ENCODE results near the gene CCDC87. TPM values are rescaled to one million over a fixed set of nuclear protein-coding genes. Genes with fewer than 3 reads are reported as not detected.
A peak's percentile ranks its signal among the peaks of the same experiment; 100 is the strongest.

CCDC87 gene
- total and polyA plus RNA-seq, 5 donors from 2014 or later, result 0.35 TPM; not detected in 4

DNA sequence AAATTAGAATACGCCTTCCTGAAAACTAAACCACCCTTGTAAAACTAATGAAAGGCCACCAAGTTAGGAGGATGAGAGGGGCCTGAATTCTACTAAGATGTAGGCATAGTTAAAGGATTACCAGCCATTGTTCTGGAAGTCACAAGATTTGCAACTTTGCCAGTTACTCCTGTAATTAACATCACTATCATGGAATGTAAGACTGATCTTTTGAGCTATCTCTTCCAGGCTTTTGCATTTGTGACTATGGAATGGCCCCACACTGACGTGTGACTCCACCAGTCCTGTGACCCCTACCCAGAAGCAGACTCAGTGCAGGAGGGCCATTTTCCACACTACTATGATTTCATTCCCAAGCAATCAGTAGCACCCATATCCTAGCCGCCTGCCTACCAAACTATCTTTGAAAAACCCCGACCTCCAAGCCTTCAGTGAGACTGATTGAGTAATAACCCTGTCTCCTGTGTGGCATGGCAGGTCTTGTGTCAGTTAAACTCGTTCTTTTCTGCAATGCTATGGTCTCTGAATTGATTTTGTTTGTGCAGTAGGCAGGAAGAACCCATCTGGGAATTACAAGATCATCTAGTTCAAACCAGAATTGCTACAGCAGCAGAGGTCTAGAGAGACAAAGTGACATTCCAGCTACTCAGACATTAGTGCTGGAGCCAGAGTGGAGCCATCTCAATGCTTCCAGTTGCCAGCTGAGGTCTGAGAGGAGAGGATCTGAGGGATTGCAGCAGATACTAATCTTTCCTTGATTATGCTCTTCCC lies 22.6 kb downstream of the CCDC87 start:
- Mint-ChIP-seq H3K4me3 (peak overlapping the region in 3 of 4 donors; percentile 5 to 50 (median 20)), H3K27me3 (peaks cover 31% of the 10 kb centered on the region), H3K36me3 (no peaks in the 10 kb centered on the region), H3K27ac (peak overlapping the region in 1 of 3 donors; percentile 23), H3K4me1 (peaks cover 0 to 13% (median 1%) of the 10 kb centered on the region in 4 donors), H3K9me3 (peaks cover 0 to 3% (median 0%) of the 10 kb centered on the region in 7 donors)
- Histone ChIP-seq H3K36me3 (ENCODE audit: control insufficient read depth, insufficient read depth, low read length) (no peaks in the 10 kb centered on the region), H3K9me3 (ENCODE audit: control insufficient read depth in 2 of 2, low read length in 2 of 2) (no peaks in the 10 kb centered on the region), H3K4me1 (ENCODE audit: control insufficient read depth, insufficient read depth, low read length, poor library complexity, severe bottlenecking) (peaks cover 12% of the 10 kb centered on the region), H3K27ac (ENCODE audit: insufficient read depth, low read length, poor library complexity, severe bottlenecking) (no peak overlapping the region), H3K4me3 (ENCODE audit: low read depth, low read length) (no peak overlapping the region), H3K27me3 (ENCODE audit: control insufficient read depth, insufficient read depth, low read length) (no peaks in the 10 kb centered on the region)
- ATAC-seq (ENCODE audit: low read depth in 2 of 2) (no peak), DNase-seq (no peak)

DNA sequence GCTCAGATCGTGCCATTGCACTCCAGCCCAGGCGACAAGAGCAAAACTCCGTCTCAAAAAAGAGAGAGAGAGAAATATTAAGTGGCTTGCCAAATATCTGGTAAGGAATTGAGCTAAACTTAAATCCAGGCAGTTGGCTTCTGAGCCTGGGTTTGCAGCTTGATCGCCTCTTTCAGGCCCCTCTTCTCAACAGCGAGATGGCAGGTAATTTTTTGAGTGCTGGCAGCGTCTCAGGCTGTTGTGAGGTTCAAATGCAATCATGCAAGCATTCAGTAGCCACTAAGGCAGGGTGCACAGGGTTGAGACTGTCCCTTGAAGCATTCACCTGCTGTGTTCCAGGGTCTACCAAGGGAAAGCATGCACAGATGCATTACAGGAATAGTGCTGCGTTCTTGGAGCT lies 23.8 kb downstream of the CCDC87 start:
- H3K4me3 ChIP-seq (ENCODE audit: low read depth, low read length), result no peak overlapping the region
- DNase-seq (no peak), ATAC-seq (ENCODE audit: low read depth in 2 of 2) (no peak)
- H3K27ac Mint-ChIP-seq, result no peak overlapping the region
- H3K27me3 ChIP-seq (ENCODE audit: control insufficient read depth, insufficient read depth, low read length), result no peaks in the 10 kb centered on the region
- no peaks in the 10 kb centered on the region for H3K36me3 ChIP-seq (ENCODE audit: control insufficient read depth, insufficient read depth, low read length)
- H3K4me3 Mint-ChIP-seq, result peak overlapping the region in 1 of 4 donors; percentile 80
- peaks cover 12% of the 10 kb centered on the region for H3K4me1 ChIP-seq (ENCODE audit: control insufficient read depth, insufficient read depth, low read length, poor library complexity, severe bottlenecking)
- H3K36me3 Mint-ChIP-seq, result no peaks in the 10 kb centered on the region
- H3K4me1 Mint-ChIP-seq, result peaks cover 0 to 13% (median 1%) of the 10 kb centered on the region in 4 donors
- H3K27ac ChIP-seq (ENCODE audit: insufficient read depth, low read length, poor library complexity, severe bottlenecking), result no peak overlapping the region
- peaks cover 19% of the 10 kb centered on the region for H3K27me3 Mint-ChIP-seq
- no peaks in the 10 kb centered on the region for H3K9me3 ChIP-seq (ENCODE audit: control insufficient read depth in 2 of 2, low read length in 2 of 2)
- H3K9me3 Mint-ChIP-seq, result peaks cover 0 to 3% (median 0%) of the 10 kb centered on the region in 7 donors

GRCh38 chr11:66568124-66568916 lies 24.5 kb downstream of the CCDC87 start, which contains the start of gene CTSF:
CTSF (minus strand) TSS chr11:66568606; CDS start chr11:66568486, 120 bp downstream.
- Mint-ChIP-seq H3K27ac (peak within 1 kb of the TSS in 2 of 3 donors; percentile 54 to 75), H3K36me3 (no peaks in the 10 kb centered on the region)

GRCh38 chr11:66567787-66568123 lies 25.1 kb downstream of the CCDC87 start:
- no peak for ATAC-seq (ENCODE audit: low read depth in 2 of 2)
- peak overlapping the region in 3 of 4 donors; percentile 65 to 76 (median 74) for H3K4me3 Mint-ChIP-seq
- peaks cover 0 to 13% (median 1%) of the 10 kb centered on the region in 4 donors for H3K4me1 Mint-ChIP-seq
- no peaks in the 10 kb centered on the region for H3K36me3 Mint-ChIP-seq
- Histone ChIP-seq H3K27me3 (ENCODE audit: control insufficient read depth, insufficient read depth, low read length) (no peaks in the 10 kb centered on the region), H3K27ac (ENCODE audit: insufficient read depth, low read length, poor library complexity, severe bottlenecking) (no peak overlapping the region), H3K4me1 (ENCODE audit: control insufficient read depth, insufficient read depth, low read length, poor library complexity, severe bottlenecking) (peaks cover 12% of the 10 kb centered on the region), H3K9me3 (ENCODE audit: control insufficient read depth in 2 of 2, low read length in 2 of 2) (no peaks in the 10 kb centered on the region), H3K36me3 (ENCODE audit: control insufficient read depth, insufficient read depth, low read length) (no peaks in the 10 kb centered on the region), H3K4me3 (ENCODE audit: low read depth, low read length) (no peak overlapping the region)
- H3K27ac Mint-ChIP-seq, result no peak overlapping the region
- H3K27me3 Mint-ChIP-seq, result peaks cover 9% of the 10 kb centered on the region
- H3K9me3 Mint-ChIP-seq, result peaks cover 0 to 3% (median 0%) of the 10 kb centered on the region in 7 donors
- no peak for DNase-seq

More at GRCh38 chr11:66568124-66568916, 24.5 kb downstream of the CCDC87 start, which contains the start of gene CTSF:
- Histone ChIP-seq H3K4me3 (ENCODE audit: low read depth, low read length) (peak within 1 kb of the TSS; percentile 62), H3K36me3 (ENCODE audit: control insufficient read depth, insufficient read depth, low read length) (no peaks in the 10 kb centered on the region), H3K4me1 (ENCODE audit: control insufficient read depth, insufficient read depth, low read length, poor library complexity, severe bottlenecking) (peaks cover 12% of the 10 kb centered on the region), H3K9me3 (ENCODE audit: control insufficient read depth in 2 of 2, low read length in 2 of 2) (no peaks in the 10 kb centered on the region), H3K27me3 (ENCODE audit: control insufficient read depth, insufficient read depth, low read length) (no peaks in the 10 kb centered on the region), H3K27ac (ENCODE audit: insufficient read depth, low read length, poor library complexity, severe bottlenecking) (no peak within 1 kb of the TSS)
- H3K4me1 Mint-ChIP-seq, result peaks cover 0 to 13% (median 1%) of the 10 kb centered on the region in 4 donors
- DNase-seq (peak; percentile 49 to 61 (median 53)), ATAC-seq (ENCODE audit: low read depth in 2 of 2) (peak; percentile 68 to 80)
- H3K4me3 Mint-ChIP-seq, result peak within 1 kb of the TSS; percentile 49 to 80 (median 76)
- H3K9me3 Mint-ChIP-seq, result peaks cover 0 to 3% (median 0%) of the 10 kb centered on the region in 7 donors
- H3K27me3 Mint-ChIP-seq, result peaks cover 15% of the 10 kb centered on the region

DNA sequence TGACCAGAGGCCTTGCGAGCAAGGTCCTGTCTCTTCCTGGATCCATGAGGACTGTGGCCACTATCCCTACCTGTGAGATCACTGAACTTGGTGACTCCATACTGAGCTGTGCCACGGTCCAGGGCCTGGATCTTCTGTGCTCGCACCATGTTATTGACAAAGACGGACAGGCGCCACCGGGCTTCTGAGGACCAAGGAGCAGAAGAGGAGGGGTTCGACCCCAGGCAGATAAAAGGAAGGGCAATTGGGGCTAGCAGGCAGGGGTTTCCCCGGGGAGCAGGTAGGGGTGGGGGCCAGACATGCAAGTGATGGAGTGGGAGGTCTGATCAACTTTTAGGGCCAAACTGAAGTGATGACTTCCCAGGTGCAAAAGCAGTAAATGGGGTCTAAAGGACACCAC lies 26.6 kb downstream of the CCDC87 start:
- Histone ChIP-seq H3K27ac (ENCODE audit: insufficient read depth, low read length, poor library complexity, severe bottlenecking) (no peak overlapping the region), H3K9me3 (ENCODE audit: control insufficient read depth in 2 of 2, low read length in 2 of 2) (no peaks in the 10 kb centered on the region), H3K4me1 (ENCODE audit: control insufficient read depth, insufficient read depth, low read length, poor library complexity, severe bottlenecking) (peaks cover 12% of the 10 kb centered on the region), H3K4me3 (ENCODE audit: low read depth, low read length) (no peak overlapping the region), H3K36me3 (ENCODE audit: control insufficient read depth, insufficient read depth, low read length) (no peaks in the 10 kb centered on the region), H3K27me3 (ENCODE audit: control insufficient read depth, insufficient read depth, low read length) (no peaks in the 10 kb centered on the region)
- Mint-ChIP-seq H3K4me3 (peak overlapping the region; percentile 8 to 90 (median 49)), H3K4me1 (peaks cover 0 to 13% (median 1%) of the 10 kb centered on the region in 4 donors), H3K9me3 (peaks cover 0 to 3% (median 0%) of the 10 kb centered on the region in 7 donors), H3K27ac (peak overlapping the region in 1 of 3 donors; percentile 42), H3K27me3 (peaks cover 6% of the 10 kb centered on the region), H3K36me3 (no peaks in the 10 kb centered on the region)
- DNase-seq (no peak), ATAC-seq (ENCODE audit: low read depth in 2 of 2) (no peak)

GRCh38 chr11:66564984-66565383 lies 27.9 kb downstream of the CCDC87 start:
- Histone ChIP-seq H3K4me3 (ENCODE audit: low read depth, low read length) (no peak overlapping the region), H3K27ac (ENCODE audit: insufficient read depth, low read length, poor library complexity, severe bottlenecking) (no peak overlapping the region), H3K36me3 (ENCODE audit: control insufficient read depth, insufficient read depth, low read length) (no peaks in the 10 kb centered on the region), H3K4me1 (ENCODE audit: control insufficient read depth, insufficient read depth, low read length, poor library complexity, severe bottlenecking) (peaks cover 12% of the 10 kb centered on the region), H3K9me3 (ENCODE audit: control insufficient read depth in 2 of 2, low read length in 2 of 2) (no peaks in the 10 kb centered on the region), H3K27me3 (ENCODE audit: control insufficient read depth, insufficient read depth, low read length) (no peaks in the 10 kb centered on the region)
- Mint-ChIP-seq H3K4me1 (peaks cover 0 to 13% (median 1%) of the 10 kb centered on the region in 4 donors), H3K4me3 (no peak overlapping the region), H3K27me3 (peaks cover 6% of the 10 kb centered on the region), H3K9me3 (peaks cover 0 to 3% (median 0%) of the 10 kb centered on the region in 7 donors), H3K27ac (no peak overlapping the region), H3K36me3 (no peaks in the 10 kb centered on the region)
- DNase-seq (no peak), ATAC-seq (ENCODE audit: low read depth in 2 of 2) (no peak)

DNA sequence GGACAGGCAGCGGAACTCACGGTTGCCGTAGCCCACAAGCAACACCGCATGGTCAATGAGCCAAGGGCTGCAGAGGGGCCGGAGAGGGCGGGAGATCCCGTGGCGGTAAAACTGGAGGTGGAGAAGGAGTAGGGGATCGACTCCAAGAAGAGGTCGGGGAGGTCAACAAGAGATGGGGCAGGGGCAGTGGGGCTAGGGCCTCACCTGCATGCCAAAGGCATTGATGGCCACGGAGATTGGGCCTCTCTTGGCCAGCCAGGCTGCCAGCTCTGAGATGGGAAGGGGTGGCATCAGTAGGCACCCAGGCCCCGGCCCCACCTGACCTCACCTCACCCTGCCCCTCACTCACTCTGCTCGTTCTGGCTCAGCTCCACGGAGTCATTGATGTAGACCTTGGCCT lies 28.3 kb downstream of the CCDC87 start:
- Mint-ChIP-seq H3K27ac (no peak overlapping the region), H3K36me3 (no peaks in the 10 kb centered on the region), H3K4me1 (peaks cover 0 to 13% (median 1%) of the 10 kb centered on the region in 4 donors), H3K27me3 (peaks cover 6% of the 10 kb centered on the region), H3K4me3 (no peak overlapping the region), H3K9me3 (peaks cover 0 to 3% (median 0%) of the 10 kb centered on the region in 7 donors)
- ATAC-seq (ENCODE audit: low read depth in 2 of 2), result no peak
- Histone ChIP-seq H3K9me3 (ENCODE audit: control insufficient read depth in 2 of 2, low read length in 2 of 2) (no peaks in the 10 kb centered on the region), H3K4me1 (ENCODE audit: control insufficient read depth, insufficient read depth, low read length, poor library complexity, severe bottlenecking) (peaks cover 12% of the 10 kb centered on the region), H3K27me3 (ENCODE audit: control insufficient read depth, insufficient read depth, low read length) (no peaks in the 10 kb centered on the region), H3K27ac (ENCODE audit: insufficient read depth, low read length, poor library complexity, severe bottlenecking) (no peak overlapping the region), H3K4me3 (ENCODE audit: low read depth, low read length) (no peak overlapping the region), H3K36me3 (ENCODE audit: control insufficient read depth, insufficient read depth, low read length) (no peaks in the 10 kb centered on the region)
- no peak for DNase-seq

Data from CD4-positive, CD25-positive, alpha-beta regulatory T cell (primary cell).